HG03066 (cell line): ENCODE results near the gene PCDHGA9.
"Not testable (repeated sequence)": the region's sequence is repeated elsewhere in the genome, so short reads cannot be mapped to it uniquely, and the experiment has no call there.

ENCODE experiments used
- ATAC-seq: cut with Tn5 transposase; IDR thresholded peaks from one replicate; pipeline ENCODE4 v1.9.1; 2021; ENCODE audit warnings: low read depth; ENCODE audit not compliant: unreplicated experiment

PCDHGA9 gene

DNA sequence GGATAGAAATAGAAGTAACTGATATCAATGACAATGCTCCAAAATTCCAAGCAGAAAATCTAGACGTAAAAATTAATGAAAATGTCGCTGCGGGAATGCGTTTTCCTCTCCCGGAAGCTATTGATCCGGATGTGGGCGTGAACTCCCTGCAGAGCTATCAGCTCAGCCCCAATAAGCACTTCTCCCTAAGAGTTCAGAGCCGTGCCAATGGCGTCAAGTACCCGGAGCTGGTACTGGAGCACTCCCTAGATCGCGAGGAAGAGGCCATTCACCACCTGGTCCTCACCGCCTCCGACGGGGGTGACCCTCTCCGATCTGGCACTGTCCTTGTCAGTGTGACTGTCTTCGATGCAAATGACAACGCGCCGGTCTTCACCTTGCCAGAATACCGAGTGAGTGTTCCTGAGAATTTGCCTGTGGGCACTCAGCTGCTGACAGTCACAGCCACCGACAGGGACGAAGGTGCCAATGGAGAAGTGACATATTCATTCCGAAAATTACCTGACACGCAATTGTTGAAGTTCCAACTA lies 11.0 kb downstream of the PCDHGA9 start:
- no peak for ATAC-seq

DNA sequence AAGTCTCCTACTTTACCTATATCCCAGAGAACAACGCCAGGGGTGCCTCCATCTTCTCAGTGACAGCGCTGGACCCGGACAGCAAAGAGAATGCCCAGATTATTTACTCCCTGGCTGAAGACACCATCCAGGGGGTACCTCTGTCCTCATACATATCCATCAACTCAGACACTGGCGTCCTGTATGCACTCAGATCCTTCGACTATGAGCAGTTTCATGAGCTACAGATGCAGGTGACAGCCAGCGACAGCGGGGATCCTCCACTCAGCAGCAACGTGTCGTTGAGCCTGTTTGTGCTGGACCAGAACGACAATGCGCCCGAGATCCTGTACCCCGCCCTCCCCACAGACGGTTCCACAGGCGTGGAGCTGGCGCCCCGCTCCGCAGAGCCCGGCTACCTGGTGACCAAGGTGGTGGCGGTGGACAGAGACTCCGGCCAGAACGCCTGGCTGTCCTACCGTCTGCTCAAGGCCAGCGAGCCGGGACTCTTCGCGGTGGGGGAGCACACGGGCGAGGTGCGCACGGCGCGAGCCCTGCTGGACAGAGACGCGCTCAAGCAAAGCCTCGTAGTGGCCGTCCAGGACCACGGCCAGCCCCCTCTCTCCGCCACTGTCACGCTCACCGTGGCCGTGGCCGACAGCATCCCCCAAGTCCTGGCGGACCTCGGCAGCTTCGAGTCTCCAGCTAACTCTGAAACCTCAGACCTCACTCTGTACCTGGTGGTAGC lies 12.1 kb downstream of the PCDHGA9 start:
- not testable (repeated sequence) for ATAC-seq

DNA sequence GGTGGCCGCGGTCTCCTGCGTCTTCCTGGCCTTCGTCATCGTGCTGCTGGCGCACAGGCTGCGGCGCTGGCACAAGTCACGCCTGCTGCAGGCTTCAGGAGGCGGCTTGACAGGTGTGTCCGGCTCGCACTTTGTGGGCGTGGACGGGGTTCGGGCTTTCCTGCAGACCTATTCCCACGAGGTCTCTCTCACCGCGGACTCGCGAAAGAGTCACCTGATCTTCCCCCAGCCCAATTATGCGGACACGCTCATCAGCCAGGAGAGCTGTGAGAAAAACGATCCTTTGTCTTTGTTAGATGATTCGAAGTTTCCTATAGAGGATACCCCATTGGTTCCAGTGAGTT lies 12.7 kb downstream of the PCDHGA9 start:
- ATAC-seq, result not testable (repeated sequence)

GRCh38 chr5:141417494-141418172 lies 15.1 kb downstream of the PCDHGA9 start, which contains the start of gene PCDHGB7:
TSS of gene PCDHGB7 (plus strand) at chr5:141417677. CDS start at chr5:141417860, 183 bp downstream.
- ATAC-seq, result peak; percentile 43

DNA sequence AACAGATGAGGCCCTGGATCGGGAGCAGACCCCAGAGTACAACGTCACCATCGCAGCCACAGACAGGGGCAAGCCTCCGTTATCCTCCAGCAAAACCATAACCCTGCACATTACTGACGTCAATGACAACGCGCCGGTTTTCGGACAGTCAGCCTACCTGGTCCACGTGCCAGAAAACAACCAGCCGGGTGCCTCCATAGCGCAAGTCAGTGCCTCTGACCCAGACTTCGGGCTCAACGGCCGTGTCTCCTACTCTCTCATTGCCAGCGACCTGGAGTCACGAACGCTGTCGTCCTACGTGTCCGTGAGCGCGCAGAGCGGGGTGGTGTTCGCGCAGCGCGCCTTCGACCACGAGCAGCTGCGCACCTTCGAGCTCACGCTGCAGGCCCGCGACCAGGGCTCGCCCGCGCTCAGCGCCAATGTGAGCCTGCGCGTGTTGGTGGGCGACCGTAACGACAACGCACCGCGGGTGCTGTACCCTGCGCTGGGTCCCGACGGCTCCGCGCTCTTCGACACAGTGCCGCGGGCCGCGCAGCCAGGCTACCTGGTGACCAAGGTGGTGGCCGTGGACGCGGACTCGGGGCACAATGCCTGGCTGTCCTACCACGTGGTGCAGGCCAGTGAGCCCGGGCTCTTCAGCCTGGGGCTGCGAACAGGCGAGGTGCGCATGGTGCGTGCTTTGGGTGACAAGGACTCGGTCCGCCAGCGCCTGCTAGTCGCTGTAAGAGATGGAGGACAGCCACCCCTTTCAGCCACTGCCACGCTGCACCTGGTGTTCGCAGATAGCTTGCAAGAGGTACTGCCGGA lies 16.7 kb downstream of the PCDHGA9 start:
- ATAC-seq, result no peak

DNA sequence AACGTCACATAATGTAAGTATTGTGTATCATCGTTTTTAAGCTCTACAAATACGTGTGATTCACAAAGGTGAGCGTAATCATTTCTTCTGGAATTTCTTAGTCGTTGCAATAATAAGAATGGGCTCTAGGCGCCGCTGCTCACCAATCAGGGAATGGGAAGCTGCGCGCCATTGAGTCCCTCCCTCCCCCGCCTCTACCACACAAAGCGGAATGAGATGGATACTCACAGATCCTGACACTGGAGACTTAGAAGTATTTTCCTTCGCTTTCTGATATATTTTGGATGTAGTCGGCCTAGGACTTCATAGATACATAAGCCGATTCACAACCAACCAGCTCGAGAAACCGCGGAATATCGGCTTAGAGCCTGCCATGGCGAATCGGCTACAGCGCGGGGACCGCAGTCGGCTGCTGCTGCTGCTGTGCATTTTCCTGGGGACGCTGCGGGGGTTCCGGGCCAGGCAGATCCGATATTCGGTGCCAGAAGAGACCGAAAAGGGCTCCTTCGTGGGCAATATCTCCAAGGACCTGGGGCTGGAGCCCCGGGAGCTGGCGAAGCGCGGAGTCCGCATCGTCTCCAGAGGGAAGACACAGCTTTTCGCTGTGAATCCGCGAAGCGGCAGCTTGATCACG lies 18.4 kb downstream of the PCDHGA9 start, which contains the start of gene PCDHGA11:
TSS of gene PCDHGA11 (plus strand) at position 197 of the 634 bp plus-strand sequence. CDS start at position 374, 177 bp downstream.
- ATAC-seq, result no peak

GRCh38 chr5:141421489-141421855 lies 18.9 kb downstream of the PCDHGA9 start:
- ATAC-seq, result no peak

DNA sequence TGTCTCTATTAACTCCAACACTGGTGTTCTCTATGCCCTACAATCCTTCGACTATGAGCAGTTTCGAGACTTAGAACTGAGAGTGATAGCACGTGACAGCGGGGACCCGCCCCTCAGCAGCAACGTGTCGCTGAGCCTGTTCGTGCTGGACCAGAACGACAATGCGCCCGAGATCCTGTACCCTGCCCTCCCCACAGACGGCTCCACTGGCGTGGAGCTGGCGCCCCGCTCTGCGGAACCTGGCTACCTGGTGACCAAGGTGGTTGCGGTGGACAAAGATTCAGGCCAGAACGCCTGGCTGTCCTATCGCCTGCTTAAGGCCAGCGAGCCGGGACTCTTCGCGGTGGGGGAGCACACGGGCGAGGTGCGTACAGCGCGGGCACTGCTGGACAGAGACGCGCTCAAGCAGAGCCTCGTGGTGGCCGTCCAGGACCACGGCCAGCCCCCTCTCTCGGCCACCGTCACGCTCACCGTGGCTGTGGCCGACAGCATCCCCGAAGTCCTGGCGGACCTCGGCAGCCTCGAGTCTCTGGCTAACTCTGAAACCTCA lies 20.2 kb downstream of the PCDHGA9 start:
- no peak for ATAC-seq

DNA sequence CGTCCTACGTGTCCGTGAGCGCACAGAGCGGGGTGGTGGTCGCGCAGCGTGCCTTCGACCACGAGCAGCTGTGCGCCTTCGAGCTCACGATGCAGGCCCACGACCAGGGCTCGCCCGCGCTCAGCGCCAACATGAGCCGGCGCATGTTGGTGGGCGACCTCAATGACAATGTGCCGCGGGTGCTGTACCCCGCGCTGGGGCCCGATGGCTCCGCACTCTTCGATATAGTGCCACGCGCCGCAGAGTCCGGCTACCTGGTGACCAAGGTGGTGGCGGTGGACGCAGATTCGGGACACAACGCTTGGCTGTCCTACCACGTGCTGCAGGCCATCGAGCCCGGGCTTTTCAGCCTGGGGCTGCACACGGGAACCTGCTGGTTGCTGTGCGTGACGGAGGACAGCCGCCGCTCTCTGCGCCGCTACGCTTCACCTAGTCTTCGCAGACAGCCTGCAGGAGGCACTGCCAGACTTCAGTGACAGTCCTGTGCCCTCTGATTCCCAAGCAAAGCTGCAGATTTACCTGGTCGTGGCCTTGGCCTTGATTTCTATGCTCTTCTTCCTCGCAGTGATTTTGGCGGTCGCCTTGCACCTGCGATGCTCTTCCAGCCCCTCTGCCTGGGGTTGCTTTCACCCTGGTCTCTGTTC lies 25.3 kb downstream of the PCDHGA9 start:
- ATAC-seq, result no peak

DNA sequence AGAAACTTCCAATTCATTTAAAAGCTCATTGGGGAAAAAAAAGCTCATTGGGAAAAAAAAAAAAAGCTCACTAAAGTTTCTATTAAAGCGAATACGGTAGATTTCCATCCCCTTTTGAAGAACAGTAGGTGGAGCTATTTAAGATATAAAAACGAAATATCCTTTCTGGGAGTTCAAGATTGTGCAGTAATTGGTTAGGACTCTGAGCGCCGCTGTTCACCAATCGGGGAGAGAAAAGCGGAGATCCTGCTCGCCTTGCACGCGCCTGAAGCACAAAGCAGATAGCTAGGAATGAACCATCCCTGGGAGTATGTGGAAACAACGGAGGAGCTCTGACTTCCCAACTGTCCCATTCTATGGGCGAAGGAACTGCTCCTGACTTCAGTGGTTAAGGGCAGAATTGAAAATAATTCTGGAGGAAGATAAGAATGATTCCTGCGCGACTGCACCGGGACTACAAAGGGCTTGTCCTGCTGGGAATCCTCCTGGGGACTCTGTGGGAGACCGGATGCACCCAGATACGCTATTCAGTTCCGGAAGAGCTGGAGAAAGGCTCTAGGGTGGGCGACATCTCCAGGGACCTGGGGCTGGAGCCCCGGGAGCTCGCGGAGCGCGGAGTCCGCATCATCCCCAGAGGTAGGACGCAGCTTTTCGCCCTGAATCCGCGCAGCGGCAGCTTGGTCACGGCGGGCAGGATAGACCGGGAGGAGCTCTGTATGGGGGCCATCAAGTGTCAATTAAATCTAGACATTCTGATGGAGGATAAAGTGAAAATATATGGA lies 27.9 kb downstream of the PCDHGA9 start, which contains the start of gene PCDHGA12:
TSS of gene PCDHGA12 (plus strand) at position 176 of the 782 bp plus-strand sequence. CDS start at position 429, 253 bp downstream.
- ATAC-seq, result peak; percentile 82

DNA sequence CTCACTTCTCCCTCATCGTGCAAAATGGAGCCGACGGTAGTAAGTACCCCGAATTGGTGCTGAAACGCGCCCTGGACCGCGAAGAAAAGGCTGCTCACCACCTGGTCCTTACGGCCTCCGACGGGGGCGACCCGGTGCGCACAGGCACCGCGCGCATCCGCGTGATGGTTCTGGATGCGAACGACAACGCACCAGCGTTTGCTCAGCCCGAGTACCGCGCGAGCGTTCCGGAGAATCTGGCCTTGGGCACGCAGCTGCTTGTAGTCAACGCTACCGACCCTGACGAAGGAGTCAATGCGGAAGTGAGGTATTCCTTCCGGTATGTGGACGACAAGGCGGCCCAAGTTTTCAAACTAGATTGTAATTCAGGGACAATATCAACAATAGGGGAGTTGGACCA lies 28.7 kb downstream of the PCDHGA9 start:
- no peak for ATAC-seq

DNA sequence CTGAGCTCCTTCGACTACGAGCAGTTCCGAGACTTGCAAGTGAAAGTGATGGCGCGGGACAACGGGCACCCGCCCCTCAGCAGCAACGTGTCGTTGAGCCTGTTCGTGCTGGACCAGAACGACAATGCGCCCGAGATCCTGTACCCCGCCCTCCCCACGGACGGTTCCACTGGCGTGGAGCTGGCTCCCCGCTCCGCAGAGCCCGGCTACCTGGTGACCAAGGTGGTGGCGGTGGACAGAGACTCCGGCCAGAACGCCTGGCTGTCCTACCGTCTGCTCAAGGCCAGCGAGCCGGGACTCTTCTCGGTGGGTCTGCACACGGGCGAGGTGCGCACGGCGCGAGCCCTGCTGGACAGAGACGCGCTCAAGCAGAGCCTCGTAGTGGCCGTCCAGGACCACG lies 29.7 kb downstream of the PCDHGA9 start:
- not testable (repeated sequence) for ATAC-seq

DNA sequence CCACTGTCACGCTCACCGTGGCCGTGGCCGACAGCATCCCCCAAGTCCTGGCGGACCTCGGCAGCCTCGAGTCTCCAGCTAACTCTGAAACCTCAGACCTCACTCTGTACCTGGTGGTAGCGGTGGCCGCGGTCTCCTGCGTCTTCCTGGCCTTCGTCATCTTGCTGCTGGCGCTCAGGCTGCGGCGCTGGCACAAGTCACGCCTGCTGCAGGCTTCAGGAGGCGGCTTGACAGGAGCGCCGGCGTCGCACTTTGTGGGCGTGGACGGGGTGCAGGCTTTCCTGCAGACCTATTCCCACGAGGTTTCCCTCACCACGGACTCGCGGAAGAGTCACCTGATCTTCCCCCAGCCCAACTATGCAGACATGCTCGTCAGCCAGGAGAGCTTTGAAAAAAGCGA lies 30.1 kb downstream of the PCDHGA9 start:
- not testable (repeated sequence) for ATAC-seq

DNA sequence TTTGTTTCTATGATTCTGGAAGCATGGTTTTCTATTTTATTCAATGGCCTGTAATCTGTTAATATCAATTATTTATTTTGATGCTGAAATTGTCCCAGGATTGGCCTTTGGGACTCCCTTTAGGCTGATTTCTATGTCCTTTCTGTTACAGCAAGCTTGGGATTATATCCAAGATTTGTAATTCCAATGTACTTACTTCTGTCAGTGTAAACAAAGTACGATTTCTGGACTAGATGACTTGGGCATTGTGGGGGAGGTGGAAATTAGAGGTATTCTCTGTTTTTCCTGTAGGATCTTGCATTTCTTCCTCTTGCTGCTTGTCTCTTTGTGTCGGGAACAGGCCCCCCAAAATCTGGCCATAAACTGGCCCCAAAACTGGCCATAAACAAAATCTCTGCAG lies 31.4 kb downstream of the PCDHGA9 start:
- no peak for ATAC-seq

DNA sequence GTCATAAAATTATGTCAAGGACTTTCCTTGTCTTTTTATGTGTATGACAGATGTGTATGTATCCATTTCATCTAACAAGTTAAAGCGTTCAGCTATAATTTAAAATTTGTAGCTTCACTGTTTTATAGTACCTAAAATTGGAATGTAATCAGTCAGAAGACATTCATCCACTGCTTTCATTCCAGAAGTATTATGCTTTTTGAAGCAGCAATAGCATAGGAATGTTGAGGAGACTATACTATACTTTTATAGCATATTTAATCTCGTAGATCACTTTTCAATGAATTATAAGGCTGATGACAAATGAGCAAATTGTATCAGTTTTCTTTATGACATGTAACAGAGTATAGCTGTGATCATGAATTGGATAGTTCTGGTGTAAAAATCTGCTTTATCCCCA lies 34.6 kb downstream of the PCDHGA9 start:
- ATAC-seq, result no peak

GRCh38 chr5:141439411-141440141 lies 37.0 kb downstream of the PCDHGA9 start:
- ATAC-seq, result no peak

- no peak for ATAC-seq
Measured at GRCh38 chr5:141440341-141440740, 37.8 kb downstream of the PCDHGA9 start.

DNA sequence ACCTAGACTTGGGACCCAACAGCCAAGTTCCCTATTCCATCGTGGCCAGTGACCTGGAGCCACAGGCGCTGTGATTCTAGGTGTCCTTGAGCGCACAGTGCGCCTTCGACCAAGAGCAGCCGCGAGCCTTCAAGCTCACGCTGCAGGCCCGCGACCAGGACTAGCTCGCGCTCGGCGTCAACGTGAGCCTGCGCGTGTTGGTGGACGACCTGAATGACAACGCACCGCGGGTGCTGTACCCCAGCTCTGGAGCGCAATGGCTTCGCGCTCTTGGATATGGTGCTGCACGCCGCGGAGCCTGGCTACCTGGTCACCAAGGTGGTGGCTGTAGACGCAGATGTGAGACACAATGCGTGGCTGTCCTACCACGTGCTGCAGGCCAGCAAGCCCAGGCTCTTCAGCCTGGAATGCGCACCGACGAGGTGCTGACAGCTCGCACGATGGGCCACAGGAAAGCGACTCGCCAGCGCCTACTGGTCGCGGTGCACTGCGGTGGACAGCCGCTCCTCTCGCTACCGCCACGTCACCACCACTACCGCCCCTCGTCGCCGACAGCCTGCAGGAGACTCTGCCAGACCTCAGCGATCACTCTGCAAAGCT lies 39.1 kb downstream of the PCDHGA9 start:
- ATAC-seq, result no peak
